HAP-1 (cell line): ENCODE measurements around the gene C16orf74.

Source experiments
- DNase-seq, 2 experiments: peaks; one replicate each; pipeline ENCODE4 v3.0.0-alpha.2; 2016 to 2020; ENCODE audit warnings: low spot score in 2 of 2
- H3K27me3 ChIP-seq: fragments of 250-450 bp; sonication (Bioruptor Pico); 2 replicates; pipeline ENCODE4 v1.5.1; 2020; ENCODE audit warnings: low read depth, mild to moderate bottlenecking, moderate library complexity
- H3K36me3 ChIP-seq: fragments of 250-450 bp; sonication (Bioruptor Pico); replicated peaks from 2 replicates; pipeline ENCODE4 v1.5.1; 2020; ENCODE audit warnings: mild to moderate bottlenecking
- H3K4me1 ChIP-seq: fragments of 250-450 bp; sonication (Bioruptor Pico); 2 replicates; pipeline ENCODE4 v1.5.1; 2020; ENCODE audit warnings: mild to moderate bottlenecking
- H3K4me3 ChIP-seq: fragments of 250-450 bp; sonication (Bioruptor Pico); 2 replicates; pipeline ENCODE4 v1.5.1; 2020; ENCODE audit warnings: mild to moderate bottlenecking, moderate library complexity
- H3K9me3 ChIP-seq: fragments of 250-450 bp; sonication (Bioruptor Pico); 2 replicates; pipeline ENCODE4 v1.5.1; 2020; ENCODE audit warnings: mild to moderate bottlenecking, moderate library complexity
- in situ Hi-C: fragments of 300-500 bp; cut with MboI; formaldehyde crosslinking; loops from 3 replicates; pipeline ENCODE4 v1.14.3; 2020; ENCODE audit warnings: low sequenced_read_pairs, inconsistent platforms, mixed read lengths

C16orf74 gene

GRCh38 chr16:85765211-85765610 is 14.3 kb upstream of the C16orf74 start:
- DNase-seq: no peak
- Histone ChIP-seq H3K27me3 (peaks cover 25% of the 10 kb centered on the region), H3K9me3 (no peaks in the 10 kb centered on the region), H3K4me3 (no peak overlapping the region), H3K4me1 (no peaks in the 10 kb centered on the region), H3K36me3 (no peaks in the 10 kb centered on the region)
- in situ Hi-C loops: no loop called here

GRCh38 chr16:85763616-85764015 is 12.7 kb upstream of the C16orf74 start:
- no peak for DNase-seq
- in situ Hi-C loops: no loop called here
- H3K27me3 ChIP-seq: peaks cover 35% of the 10 kb centered on the region
- H3K4me1 ChIP-seq: no peaks in the 10 kb centered on the region
- H3K9me3 ChIP-seq: no peaks in the 10 kb centered on the region
- no peaks in the 10 kb centered on the region for H3K36me3 ChIP-seq
- no peak overlapping the region for H3K4me3 ChIP-seq

- no peaks in the 10 kb centered on the region for H3K4me1 ChIP-seq
- in situ Hi-C loops: no loop called here
- no peak overlapping the region for H3K4me3 ChIP-seq
- no peaks in the 10 kb centered on the region for H3K9me3 ChIP-seq
- no peak for DNase-seq
- H3K36me3 ChIP-seq: no peaks in the 10 kb centered on the region
- peaks cover 35% of the 10 kb centered on the region for H3K27me3 ChIP-seq
These were observed 12.1 kb upstream of the C16orf74 start for GRCh38 chr16:85762970-85763369.

- in situ Hi-C loops: no loop called here
These were observed 11.0 kb upstream of the C16orf74 start for GRCh38 chr16:85761861-85762260.

GRCh38 chr16:85759631-85760419 is 8.9 kb upstream of the C16orf74 start:
- peak in 1 of 2 experiments; percentile 52 for DNase-seq
- in situ Hi-C loops: no loop called here
- Histone ChIP-seq H3K4me1 (no peaks in the 10 kb centered on the region), H3K36me3 (no peaks in the 10 kb centered on the region), H3K4me3 (no peak overlapping the region), H3K27me3 (peaks cover 40% of the 10 kb centered on the region), H3K9me3 (no peaks in the 10 kb centered on the region)

More at GRCh38 chr16:85761861-85762260, 11.0 kb upstream of the C16orf74 start:
- no peak for DNase-seq
- H3K9me3 ChIP-seq: no peaks in the 10 kb centered on the region
- H3K4me3 ChIP-seq: no peak overlapping the region
- no peaks in the 10 kb centered on the region for H3K4me1 ChIP-seq
- H3K36me3 ChIP-seq: no peaks in the 10 kb centered on the region
- peaks cover 40% of the 10 kb centered on the region for H3K27me3 ChIP-seq

- Histone ChIP-seq H3K4me1 (no peaks in the 10 kb centered on the region), H3K9me3 (no peaks in the 10 kb centered on the region), H3K36me3 (no peaks in the 10 kb centered on the region), H3K27me3 (peaks cover 40% of the 10 kb centered on the region), H3K4me3 (no peak overlapping the region)
- in situ Hi-C loops: no loop called here
- DNase-seq: no peak
These were observed 8.2 kb upstream of the C16orf74 start for GRCh38 chr16:85759136-85759535.

- no peak for DNase-seq
- Histone ChIP-seq H3K27me3 (peaks cover 33% of the 10 kb centered on the region), H3K9me3 (no peaks in the 10 kb centered on the region), H3K4me1 (no peaks in the 10 kb centered on the region), H3K4me3 (no peak overlapping the region), H3K36me3 (no peaks in the 10 kb centered on the region)
- in situ Hi-C loops: no loop called here
These were observed 6.5 kb upstream of the C16orf74 start for GRCh38 chr16:85757341-85757822.

- in situ Hi-C loops: no loop called here
- no peak overlapping the region for H3K4me3 ChIP-seq
- H3K27me3 ChIP-seq: peaks cover 25% of the 10 kb centered on the region
- DNase-seq: no peak
- no peaks in the 10 kb centered on the region for H3K36me3 ChIP-seq
- no peaks in the 10 kb centered on the region for H3K9me3 ChIP-seq
- peaks cover 1% of the 10 kb centered on the region; the same call in 1 of the 2 replicates for H3K4me1 ChIP-seq
These were observed 5.3 kb upstream of the C16orf74 start for GRCh38 chr16:85755929-85756768.

GRCh38 chr16:85754413-85754812 is 3.5 kb upstream of the C16orf74 start:
- Histone ChIP-seq H3K9me3 (no peaks in the 10 kb centered on the region), H3K27me3 (peaks cover 7% of the 10 kb centered on the region), H3K4me3 (no peak overlapping the region), H3K36me3 (no peaks in the 10 kb centered on the region), H3K4me1 (peaks cover 9% of the 10 kb centered on the region)
- in situ Hi-C loops: no loop called here
- no peak for DNase-seq

- H3K27me3 ChIP-seq: peaks cover 5% of the 10 kb centered on the region; the same call in 1 of the 2 replicates
- in situ Hi-C loops: no loop called here
- no peaks in the 10 kb centered on the region for H3K36me3 ChIP-seq
- H3K9me3 ChIP-seq: no peaks in the 10 kb centered on the region
- peaks cover 9% of the 10 kb centered on the region for H3K4me1 ChIP-seq
- DNase-seq: no peak
- no peak overlapping the region for H3K4me3 ChIP-seq
These were observed 3.1 kb upstream of the C16orf74 start for GRCh38 chr16:85753976-85754375.

GRCh38 chr16:85753559-85753958 is 2.7 kb upstream of the C16orf74 start:
- Histone ChIP-seq H3K27me3 (peaks cover 5% of the 10 kb centered on the region; the same call in 1 of the 2 replicates), H3K4me1 (peaks cover 9% of the 10 kb centered on the region), H3K4me3 (no peak overlapping the region), H3K9me3 (no peaks in the 10 kb centered on the region), H3K36me3 (no peaks in the 10 kb centered on the region)
- in situ Hi-C loops: no loop called here
- no peak for DNase-seq

- in situ Hi-C loops: no loop called here
- no peaks in the 10 kb centered on the region for H3K9me3 ChIP-seq
- peak; percentile 27 to 71 for DNase-seq
- peaks cover 5% of the 10 kb centered on the region; the same call in 1 of the 2 replicates for H3K27me3 ChIP-seq
- H3K36me3 ChIP-seq: no peaks in the 10 kb centered on the region
- H3K4me3 ChIP-seq: no peak overlapping the region
- peaks cover 9% of the 10 kb centered on the region for H3K4me1 ChIP-seq
These were observed 1.9 kb upstream of the C16orf74 start for GRCh38 chr16:85752511-85753420.
